CD4-positive, alpha-beta T cell treated with Interleukin-6 at 100 ng/mL for 8 hours (primary cell): Measurements from ENCODE around the gene PCSK6.
"Not testable (repeated sequence)": the region's sequence is repeated elsewhere in the genome, so short reads cannot be mapped to it uniquely, and the experiment has no call there.

ENCODE experiments used
- DNase-seq: peaks from one replicate; pipeline ENCODE4 v3.0.0-alpha.2; 2020; ENCODE audit warnings: mixed read lengths, low spot score

Gene PCSK6

DNA sequence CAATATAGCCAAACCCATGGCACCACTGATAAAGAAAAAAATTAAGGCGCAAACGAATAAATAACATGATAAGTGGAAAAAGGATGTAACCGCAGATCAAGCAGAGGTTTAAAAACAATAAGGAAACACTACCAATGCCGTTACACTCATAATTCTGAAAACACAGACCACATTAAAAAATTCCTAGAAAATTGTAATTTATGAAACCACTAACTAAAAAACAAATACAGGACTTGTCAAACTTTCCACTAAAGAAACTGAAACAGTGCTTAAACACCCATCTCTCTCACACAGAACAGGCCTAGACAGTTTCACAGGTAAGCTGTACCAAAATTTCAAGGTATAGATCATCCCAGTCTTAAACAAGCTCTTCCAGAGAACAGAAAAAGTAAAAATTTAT is 28.4 kb downstream of the PCSK6 start:
- DNase-seq = no peak

DNA sequence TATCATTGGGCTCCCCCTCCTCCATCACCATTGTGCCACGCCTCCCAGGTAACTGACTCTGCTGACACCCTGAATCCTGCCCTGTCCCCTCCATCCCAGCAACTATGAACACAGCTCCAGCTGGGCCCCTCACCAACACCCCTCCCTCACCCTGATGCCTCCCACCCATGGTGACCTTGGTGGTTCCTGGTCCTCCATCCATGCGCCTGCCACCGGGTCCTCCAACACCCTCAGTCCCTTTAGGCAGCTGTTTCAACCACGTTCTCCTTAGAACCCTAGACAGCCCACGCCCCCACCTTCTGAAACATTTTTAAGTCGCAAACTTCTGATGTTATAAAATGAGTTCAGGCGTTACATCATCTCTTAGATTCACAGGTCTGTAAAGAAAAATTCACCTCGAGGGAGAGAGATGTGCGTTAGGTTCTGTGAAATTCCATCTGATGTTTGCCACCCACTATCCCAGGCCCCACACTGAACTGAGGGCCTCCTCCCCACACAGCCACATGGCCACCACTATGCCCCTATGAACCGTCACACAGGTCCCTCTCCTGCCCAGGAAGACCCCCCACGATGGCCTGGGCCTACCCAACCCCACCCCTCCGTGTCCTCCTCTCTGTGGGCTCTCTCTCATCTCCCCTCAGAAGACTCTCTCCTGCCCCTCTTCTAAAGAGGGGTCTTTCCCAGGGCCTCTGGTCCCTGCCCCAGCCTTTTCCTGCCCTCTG is 29.8 kb downstream of the PCSK6 start:
- no peak for DNase-seq

DNA sequence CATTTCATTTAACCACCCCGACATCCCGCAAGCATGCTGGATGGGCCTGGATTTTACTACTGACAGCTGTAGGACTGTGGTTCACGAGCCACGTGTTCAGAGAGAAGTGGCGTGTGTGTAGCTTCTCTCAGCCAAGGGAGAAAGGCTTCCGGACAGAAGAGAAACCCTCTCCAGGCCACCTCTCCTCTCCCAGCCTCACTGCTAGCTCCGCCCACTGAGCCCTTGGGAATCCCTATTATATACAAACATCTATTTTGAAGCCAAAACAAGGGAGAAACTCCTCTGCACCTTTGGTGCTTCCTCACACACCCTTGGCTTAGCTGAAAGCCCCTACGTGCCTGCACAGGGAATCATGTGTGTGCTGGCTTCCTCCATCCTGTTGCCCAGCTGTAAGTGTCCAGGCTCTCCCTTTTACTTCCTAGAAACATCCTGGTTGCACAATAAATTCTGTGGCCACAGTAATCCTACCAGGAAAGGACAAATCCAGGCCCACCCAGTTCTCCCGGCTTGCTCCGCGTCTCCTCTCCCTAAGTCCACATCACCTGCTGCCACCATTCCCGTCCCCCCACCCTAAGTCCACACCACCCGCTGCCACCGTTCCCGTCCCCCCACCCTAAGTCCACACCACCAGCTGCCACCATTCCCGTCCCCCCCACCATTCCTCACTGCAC is 30.5 kb downstream of the PCSK6 start:
- no peak for DNase-seq

DNA sequence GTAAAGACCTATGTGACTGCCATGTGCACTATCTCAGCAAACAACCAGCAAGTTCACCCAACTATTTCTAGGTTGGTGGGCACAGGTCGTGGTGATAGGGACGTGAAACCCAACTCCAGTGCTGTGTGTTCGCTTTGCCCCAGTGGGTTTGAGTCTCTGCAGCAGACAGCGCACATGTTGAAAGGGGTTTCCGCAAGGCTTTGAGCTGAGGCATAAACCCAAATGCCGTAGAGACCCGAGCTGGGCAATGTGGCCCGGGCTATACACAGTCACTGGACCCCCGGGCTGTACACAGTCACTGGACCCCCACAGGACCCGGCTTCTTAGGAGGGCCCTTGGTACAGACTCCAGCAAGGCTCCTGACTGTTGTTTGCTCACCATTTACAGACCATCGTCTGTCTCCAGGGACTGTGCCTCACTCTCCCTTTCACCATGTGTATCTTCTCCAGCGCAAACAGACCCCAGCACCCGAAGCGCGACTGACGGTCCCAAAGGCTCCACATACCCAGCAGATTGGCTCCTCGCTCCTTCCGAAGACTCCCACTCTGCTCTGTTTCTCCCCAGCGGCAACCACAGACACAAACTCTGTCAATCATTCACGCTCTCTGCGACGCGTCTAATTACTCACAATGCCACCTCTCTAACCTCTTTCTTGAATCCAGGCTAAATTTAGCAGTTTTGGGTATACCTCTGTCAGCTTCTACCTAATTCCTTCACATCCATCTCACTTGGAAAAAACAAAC is 31.2 kb downstream of the PCSK6 start:
- no peak for DNase-seq

DNA sequence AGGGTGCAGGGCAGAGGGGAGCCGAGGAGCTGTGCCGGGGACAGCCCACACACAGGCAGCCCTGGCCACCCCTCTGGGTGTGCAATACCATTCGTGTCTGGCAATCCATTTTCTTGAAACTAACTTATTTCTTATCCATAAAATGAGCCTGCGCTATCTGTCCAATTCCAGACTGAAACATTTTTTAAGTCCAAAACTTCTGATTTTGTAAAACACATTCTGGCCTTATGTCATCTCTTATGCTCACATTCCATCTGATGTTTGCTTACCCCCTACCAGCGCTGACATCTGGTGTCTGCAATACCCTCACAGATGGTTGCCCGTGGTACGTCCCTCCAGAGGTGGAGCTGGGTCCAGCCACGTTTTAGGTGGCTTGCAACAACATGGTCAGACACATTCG is 31.8 kb downstream of the PCSK6 start:
- no peak for DNase-seq

DNA sequence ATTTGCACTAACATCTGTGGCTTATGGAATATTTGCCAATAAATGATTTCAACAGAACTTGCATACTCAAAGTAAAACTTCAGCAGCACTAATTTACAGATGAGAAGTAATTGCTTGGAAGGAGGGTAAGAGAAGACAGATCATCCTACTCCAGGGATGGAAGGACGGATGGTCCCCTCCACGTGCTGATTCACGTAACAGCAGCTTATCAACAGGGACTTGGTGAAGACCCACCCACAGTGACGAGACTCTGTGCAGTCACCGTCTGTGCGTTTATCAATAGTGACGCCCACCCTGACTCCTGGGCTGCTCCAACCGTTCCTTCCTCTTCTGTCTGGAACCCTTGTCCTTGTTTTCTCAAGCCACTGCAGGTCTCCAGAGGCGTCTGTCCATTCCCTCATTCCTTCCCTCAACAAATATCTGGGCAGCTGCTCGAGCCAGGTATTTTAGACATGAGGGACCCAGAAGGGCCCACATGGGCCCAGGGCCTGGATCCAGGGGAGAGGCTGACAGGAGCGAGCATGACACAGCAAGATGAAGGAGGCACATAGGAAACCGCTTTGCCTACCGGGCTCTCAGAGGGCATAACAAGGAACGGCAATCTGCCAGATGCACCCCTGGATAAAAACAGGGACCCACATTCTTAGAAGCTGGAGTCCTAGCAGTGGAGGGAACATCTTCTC is 33.3 kb downstream of the PCSK6 start:
- DNase-seq = no peak

DNA sequence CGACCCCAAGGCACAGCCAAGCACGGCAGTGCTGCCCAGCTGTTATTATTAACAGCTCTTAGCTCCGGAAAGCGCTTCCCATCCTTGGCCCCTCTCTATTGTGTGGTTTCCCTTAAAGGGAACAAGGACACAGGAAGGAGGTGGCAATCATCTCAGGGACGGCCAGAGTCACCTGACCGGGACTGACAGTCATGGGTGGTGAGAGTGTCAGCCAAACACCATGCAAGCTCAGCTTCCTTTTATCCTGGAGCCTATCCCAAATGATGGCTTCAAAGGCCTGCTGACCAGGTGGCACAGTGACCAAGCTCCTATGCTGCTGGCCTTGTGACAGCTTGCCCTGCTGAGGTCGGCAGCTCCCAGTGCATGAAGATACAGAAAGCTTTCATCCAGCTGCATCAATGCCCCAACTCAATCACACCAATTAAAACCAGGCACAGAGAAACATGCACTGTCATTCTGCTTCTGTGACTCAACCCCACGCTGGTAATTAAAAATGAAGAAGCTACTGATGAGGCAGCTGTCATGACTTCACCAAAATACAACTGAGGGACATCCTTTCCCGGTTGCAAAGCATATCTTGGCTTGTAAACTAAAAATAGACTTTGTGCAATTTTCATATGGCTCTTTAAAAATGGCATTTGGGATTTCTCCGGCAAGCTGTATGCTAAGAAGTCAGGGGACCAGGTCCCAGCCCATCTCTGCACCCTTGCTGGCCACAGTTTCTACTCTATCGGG is 34.0 kb downstream of the PCSK6 start:
- no peak for DNase-seq

DNA sequence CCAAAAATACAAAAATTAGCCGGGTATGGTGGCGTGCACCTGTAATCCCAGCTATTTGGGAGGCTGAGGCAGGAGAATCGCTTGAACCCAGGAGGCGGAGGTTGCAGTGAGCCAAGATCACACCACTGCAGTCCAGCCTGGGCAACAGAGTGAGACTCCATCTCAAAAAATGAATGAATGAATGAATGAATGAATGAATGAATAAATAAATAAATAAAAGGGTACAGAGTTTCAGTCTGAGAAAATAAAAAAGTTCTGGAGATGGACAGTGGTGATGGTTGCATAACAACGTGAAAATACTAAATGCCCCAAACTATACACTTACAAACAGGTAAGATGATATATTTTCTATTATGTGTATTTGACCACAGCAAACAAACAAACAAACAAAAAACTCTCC is 34.7 kb downstream of the PCSK6 start:
- not testable (repeated sequence) for DNase-seq

DNA sequence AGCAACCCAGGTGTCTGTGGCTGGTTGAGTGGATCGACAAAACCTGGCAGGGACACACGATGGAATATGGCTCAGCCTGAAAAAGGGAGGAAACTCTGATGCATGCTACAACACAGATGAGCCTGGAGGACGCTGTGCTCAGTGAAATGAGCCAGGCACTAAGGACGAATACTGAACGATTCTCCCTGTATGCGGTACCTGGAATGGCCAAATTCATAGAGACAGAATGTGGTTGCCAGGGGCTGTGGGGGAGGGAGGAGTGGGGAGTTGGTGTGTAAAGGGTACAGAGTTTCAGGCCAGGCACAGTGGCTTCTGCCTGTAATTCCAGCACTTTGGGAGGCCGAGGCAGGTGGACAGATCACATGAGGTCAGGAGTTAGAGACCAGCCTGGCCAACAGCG is 35.1 kb downstream of the PCSK6 start:
- no peak for DNase-seq

DNA sequence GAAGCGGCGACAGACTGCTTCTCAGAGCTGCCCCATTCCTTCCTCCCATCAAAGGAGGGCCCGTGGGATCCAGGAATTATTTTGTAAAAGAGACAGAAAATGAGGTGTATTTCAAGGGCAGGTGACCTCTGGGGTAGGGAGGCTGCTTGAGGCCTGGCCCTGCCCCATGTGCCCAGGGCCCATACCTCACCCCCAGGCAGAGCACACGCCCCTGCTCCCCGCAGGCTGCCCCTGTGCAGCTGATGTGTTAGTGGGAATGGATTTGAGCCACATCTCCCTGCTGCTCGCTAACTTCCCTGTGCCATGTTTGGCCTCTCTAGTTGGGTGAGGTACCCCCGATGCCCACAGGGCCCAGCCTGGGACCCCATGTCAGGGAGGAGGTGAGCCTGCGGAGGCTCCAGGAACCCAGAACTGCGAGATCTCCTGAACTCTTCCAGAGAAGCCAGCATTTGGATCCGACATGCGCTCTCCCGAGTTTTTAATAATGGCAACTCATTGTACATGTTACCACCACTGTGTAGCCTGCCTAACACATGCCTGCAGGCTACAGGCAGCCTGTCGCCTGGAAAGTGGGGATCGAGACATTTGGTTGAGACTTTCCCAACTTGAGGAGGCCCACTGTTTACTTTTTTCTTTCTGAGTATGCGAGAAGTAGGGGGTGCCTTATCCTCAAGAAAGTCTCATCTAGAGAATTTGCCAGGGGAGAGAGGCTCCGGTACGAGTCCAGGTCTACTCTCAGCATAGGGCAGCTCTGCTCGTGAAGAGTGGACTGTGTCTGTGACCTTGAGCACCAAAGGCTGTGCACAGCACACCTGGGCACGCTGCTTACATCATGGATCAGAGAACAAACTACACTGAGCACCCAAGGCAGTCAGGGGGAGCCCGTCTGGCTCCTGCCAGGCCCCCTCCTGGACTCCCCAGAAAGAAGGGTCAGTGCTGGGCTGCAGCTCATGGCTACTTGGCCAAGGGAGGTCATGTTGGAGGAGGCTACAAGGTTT is 36.1 kb downstream of the PCSK6 start:
- no peak for DNase-seq

DNA sequence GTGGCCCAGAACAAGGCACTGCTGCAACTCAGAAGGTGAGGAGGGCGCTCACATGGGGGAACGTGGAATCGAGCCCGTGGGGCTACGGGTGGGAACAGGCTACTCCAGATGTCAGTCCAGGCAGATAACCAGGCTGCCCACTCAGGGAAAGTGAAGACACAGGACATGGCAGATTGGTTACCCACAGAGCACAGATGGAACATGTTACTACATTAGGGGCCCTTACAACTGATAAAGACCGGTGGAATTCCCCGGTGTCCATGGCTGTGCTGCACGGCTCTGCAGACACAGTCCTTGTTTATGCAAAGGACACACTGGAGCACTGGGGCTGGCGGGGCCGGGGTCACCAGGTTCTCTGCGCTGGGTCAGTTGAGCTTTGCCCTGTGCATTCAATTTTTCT is 36.9 kb downstream of the PCSK6 start:
- no peak for DNase-seq

DNA sequence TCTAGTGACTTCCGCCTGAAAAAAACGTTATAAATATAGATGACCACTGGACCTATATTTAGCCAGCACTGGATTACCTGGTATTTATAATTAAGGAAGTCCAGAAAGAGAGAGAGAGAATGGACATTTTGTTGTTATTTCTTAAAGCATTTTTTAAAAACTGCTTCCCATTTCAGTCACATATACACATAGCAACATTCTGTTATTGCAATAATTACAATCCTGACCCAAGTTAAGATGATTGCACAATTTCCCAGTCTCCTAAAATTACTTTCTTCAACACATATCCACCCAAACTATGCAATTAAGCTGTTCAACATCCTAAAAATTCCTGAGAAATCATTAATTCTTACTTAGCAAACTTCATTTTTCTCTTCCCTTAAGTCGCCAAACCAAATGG is 37.7 kb downstream of the PCSK6 start:
- no peak for DNase-seq

DNA sequence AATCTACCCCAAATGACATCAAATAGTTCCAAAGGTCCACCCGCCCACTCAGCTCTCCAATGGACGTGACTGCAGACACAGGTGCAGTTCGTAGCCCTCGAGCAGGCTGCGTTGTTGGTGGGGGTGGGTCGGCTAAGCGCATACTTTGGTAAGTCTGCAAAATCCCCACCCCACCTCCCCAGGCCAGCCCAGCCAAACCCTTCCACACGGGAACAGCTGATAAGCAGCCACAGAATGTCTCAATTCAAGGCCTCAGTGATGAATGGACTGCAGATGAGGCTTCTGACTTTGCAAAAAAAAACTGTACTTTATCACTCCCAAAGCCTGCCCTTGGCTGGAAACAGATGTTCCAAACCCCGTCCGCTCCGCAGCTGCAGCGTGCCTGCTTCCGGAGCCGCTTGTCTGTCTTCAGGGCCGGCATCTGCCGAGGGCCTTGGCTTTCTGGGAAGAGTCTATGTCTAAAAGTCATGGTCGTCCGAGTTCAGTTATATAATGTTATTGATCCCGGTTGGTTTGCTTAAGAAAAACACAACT is 38.2 kb downstream of the PCSK6 start:
- no peak for DNase-seq

DNA sequence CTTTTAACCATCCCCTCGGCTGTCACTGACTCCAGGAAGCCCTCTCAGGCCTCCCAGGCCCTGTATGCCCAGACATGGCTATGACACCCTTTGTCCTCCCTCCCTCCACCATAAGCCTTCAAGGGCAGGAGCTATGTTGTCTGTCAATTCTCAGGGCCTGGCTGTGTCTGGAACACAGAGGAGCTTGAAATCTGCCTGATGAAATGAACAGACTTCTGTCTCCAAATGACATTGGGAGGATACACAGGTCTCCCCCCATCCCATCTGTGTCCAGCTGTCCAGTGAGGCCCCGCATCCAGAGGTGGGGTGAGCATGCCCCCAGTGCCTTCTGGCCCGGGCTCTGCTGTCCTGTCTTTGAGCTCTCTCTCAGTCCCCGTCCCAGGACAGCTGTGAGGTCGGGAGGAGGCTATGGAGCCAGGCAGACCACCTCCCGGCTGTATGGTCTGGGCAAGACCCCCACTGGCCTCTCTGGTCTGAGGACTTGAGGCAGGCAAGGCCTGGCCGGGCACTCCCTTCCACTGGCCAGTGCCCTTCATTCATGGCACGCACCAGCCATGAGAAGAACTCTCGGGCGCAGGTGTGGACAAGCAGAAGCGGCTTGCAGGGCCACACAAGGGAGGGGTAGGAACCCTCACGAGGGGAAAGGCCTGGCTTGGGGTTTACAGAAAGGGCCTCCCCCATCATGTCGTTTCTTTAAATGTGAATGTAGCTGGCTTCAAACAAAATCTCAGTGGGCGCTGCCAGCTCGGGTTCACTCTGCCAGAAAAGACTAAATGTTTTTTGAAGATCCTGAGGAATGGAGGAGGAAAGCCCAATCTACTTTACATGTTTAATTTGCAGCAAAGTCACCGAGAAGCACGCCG is 38.9 kb downstream of the PCSK6 start:
- DNase-seq = no peak

DNA sequence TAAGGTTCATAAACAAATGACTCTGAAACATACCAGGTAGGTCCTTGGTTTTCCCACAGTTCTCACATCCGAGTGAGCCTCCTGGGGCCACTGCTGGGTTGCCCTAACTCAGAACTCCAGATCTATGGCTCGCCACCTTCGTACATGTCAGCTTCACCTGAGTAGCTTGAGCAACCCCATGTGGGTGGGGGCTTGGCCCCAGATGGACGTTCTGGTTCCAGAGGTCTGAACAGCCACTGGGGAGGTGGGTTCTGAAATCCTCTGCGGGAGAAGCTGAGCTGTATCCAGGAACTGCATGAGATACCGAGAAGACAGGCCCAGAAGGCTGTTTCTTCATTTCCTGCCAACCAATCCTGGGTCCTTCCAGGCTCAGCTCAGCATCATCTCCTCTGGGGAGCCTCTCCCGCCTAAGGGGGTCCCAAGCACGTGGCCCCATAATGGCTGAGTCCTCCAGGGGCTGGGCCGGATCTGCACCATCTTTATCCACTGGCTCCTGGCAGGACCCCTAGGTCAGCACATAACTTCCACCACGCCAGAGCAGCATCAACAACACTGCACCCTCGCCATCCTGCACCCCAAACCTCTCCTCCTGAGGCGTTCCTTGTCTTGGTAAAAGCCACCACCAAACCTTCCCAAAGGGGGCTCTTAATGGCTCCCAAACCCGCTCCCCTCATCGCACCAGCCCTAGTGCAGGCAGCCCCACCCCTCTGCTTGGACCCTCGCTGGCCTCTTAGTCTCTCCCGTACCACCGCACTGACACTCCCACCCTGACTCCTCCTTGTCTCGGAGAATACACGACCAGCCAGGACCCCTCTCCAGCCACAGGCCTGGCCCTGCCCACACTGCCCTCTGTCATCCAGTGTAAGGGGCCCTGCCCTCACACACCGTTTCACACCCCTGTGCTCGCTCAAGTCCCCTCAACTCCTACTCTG is 39.8 kb downstream of the PCSK6 start:
- DNase-seq = no peak

DNA sequence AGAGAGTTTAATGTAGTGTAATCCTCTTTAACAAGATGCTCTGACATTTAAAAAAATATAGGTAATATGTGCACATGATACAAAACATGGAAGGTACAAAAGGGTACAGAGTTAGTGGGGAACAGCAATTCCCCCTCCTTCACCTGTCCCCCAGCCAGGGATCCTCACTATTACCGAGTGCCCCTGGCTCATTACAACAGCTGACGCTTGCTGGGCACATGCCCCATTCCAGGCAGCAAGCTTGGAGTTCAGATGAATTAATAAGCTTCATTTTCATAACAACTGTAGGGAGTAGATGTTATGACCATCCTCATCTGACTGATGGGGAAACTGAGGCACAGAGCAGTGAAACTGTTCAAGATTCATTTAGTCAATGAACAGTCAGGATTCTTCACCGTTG is 41.2 kb downstream of the PCSK6 start:
- no peak for DNase-seq

DNA sequence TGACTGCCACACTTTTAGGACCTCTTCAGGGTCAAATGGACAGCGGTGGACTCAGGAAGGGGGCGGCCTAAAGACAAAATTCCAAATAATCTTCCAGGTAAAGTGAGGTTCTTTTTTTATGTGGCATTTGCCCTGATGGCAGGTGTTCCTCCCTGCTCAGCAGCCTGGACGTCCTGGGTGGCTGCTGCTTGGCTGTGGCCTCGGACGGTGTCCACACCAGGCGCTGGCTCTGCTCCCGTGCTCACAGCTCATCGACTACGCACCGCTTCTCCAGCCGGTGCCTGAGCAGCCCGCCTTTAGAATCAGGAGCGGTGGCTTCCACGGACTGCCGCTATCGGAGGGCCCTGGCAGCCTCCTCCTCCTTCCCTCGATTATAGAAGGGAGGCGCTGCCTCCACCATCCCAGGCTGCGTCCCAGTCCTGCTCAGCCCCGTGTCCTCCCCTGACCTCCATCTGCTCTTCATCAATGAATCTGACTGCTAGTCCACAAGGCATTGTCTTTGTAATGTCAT is 41.9 kb downstream of the PCSK6 start:
- no peak for DNase-seq

DNA sequence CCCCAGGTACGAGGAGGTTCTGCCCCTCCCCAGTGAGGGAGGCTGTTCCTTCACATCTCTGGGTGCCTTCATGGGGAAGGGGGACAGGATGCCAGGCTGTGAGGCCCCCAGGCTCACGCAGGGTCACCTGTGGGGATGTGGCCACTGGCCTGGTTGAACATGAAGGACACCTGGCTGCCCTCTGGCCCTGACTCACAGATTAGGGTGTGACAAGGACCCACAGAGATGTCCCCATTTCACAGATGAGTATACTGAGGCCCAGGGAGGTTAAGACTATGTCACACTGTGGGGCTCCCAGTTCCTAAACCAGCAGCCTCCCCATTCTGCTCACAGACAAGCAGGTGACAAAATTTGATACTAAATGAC is 42.4 kb downstream of the PCSK6 start:
- DNase-seq = no peak
